HG03064 (cell line): ENCODE data around the gene BPIFA1.

Experiments used
- ATAC-seq: cut with Tn5 transposase; IDR thresholded peaks from one replicate; pipeline ENCODE4 v1.9.1; 2021; ENCODE audit warnings: low read depth; ENCODE audit not compliant: unreplicated experiment

Gene BPIFA1

GRCh38 chr20:33239979-33240736 lies 4.4 kb downstream of the BPIFA1 start:
- no peak for ATAC-seq

GRCh38 chr20:33240923-33241322 lies 5.1 kb downstream of the BPIFA1 start:
- no peak for ATAC-seq

- ATAC-seq, result no peak
These were observed 6.7 kb downstream of the BPIFA1 start for GRCh38 chr20:33242319-33243100.

GRCh38 chr20:33246077-33246476 lies 10.3 kb downstream of the BPIFA1 start:
- ATAC-seq, result no peak

- ATAC-seq, result no peak
These were observed 13.7 kb downstream of the BPIFA1 start for GRCh38 chr20:33249456-33249855.

- no peak for ATAC-seq
These were observed 14.9 kb downstream of the BPIFA1 start for GRCh38 chr20:33250666-33251065.

- ATAC-seq, result no peak
These were observed 15.7 kb downstream of the BPIFA1 start for GRCh38 chr20:33251496-33251895.

- ATAC-seq, result no peak
These were observed 16.7 kb downstream of the BPIFA1 start for GRCh38 chr20:33252460-33252859.

GRCh38 chr20:33255005-33255404 lies 19.2 kb downstream of the BPIFA1 start:
- ATAC-seq, result no peak

- ATAC-seq, result no peak
These were observed 21.4 kb downstream of the BPIFA1 start for GRCh38 chr20:33257237-33257636.

GRCh38 chr20:33259371-33259770 lies 23.6 kb downstream of the BPIFA1 start:
- no peak for ATAC-seq

GRCh38 chr20:33261465-33261864 lies 25.7 kb downstream of the BPIFA1 start:
- no peak for ATAC-seq

- ATAC-seq, result no peak
These were observed 26.9 kb downstream of the BPIFA1 start for GRCh38 chr20:33262658-33263065.

- ATAC-seq, result no peak
These were observed 28.0 kb downstream of the BPIFA1 start for GRCh38 chr20:33263784-33264183.

GRCh38 chr20:33267701-33268100 lies 31.9 kb downstream of the BPIFA1 start:
- no peak for ATAC-seq

GRCh38 chr20:33272155-33272873 lies 36.5 kb downstream of the BPIFA1 start:
- no peak for ATAC-seq

GRCh38 chr20:33273117-33273851 lies 37.5 kb downstream of the BPIFA1 start:
- no peak for ATAC-seq

- ATAC-seq, result no peak
These were observed 39.4 kb downstream of the BPIFA1 start for GRCh38 chr20:33275215-33275614.

GRCh38 chr20:33275871-33276270 lies 40.1 kb downstream of the BPIFA1 start:
- ATAC-seq, result no peak

- no peak for ATAC-seq
These were observed 40.7 kb downstream of the BPIFA1 start for GRCh38 chr20:33276303-33277113.
